GM12873 (cell line): ENCODE data around the gene FAM131C.
A peak's percentile ranks its signal among the peaks of the same experiment; 100 is the strongest.

Source experiments
- TF ChIP-seq, protein P1 (sequence below): IDR thresholded peaks from 2 replicates; pipeline ENCODE4 v1.5.1; 2012; ENCODE audit warnings: low read depth, mild to moderate bottlenecking, moderate library complexity, low read length, control low read depth; ENCODE audit not compliant: insufficient read depth; ENCODE audit errors: missing control alignments

The FAM131C gene

DNA sequence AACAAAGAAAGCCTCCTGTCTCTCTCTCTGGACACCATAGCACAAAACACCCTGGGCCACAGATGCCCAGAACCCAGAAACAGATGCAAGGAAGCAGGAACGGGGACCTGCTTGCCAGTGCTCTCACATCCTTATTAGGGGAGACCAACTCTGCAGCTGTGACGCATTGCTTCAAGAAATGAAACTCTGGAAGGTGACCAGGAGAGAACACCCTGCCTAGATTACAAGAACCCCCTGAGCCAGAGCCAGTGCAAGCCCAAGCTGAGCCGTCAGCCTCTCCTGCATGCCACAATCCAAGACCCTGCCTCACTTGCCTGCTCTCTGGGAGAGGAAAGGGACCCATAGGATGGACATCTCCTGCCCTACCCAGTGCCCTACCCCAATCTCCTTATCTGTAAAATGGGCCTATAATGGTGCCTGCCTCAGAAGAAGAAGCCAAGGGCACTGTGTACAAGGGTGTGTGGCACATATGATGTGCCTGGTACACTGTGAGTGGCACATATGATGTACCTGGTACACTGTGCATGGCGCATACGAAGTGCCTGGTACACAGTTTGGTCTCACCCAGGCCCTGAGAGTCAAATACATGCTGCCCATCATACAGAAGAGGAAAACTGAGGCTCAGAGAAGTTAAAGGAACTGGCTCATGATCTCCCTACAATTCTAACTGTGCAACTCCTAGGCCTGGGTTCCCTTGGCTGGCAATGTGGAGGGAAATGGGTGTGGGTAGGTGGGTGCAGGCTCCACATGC lies 16.8 kb upstream of the FAM131C start:
- TF ChIP-seq, protein P1, sequence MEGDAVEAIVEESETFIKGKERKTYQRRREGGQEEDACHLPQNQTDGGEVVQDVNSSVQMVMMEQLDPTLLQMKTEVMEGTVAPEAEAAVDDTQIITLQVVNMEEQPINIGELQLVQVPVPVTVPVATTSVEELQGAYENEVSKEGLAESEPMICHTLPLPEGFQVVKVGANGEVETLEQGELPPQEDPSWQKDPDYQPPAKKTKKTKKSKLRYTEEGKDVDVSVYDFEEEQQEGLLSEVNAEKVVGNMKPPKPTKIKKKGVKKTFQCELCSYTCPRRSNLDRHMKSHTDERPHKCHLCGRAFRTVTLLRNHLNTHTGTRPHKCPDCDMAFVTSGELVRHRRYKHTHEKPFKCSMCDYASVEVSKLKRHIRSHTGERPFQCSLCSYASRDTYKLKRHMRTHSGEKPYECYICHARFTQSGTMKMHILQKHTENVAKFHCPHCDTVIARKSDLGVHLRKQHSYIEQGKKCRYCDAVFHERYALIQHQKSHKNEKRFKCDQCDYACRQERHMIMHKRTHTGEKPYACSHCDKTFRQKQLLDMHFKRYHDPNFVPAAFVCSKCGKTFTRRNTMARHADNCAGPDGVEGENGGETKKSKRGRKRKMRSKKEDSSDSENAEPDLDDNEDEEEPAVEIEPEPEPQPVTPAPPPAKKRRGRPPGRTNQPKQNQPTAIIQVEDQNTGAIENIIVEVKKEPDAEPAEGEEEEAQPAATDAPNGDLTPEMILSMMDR = no peak

- TF ChIP-seq, protein P1 = no peak
Measured at GRCh38 chr1:16088996-16089395, 15.5 kb upstream of the FAM131C start.

DNA sequence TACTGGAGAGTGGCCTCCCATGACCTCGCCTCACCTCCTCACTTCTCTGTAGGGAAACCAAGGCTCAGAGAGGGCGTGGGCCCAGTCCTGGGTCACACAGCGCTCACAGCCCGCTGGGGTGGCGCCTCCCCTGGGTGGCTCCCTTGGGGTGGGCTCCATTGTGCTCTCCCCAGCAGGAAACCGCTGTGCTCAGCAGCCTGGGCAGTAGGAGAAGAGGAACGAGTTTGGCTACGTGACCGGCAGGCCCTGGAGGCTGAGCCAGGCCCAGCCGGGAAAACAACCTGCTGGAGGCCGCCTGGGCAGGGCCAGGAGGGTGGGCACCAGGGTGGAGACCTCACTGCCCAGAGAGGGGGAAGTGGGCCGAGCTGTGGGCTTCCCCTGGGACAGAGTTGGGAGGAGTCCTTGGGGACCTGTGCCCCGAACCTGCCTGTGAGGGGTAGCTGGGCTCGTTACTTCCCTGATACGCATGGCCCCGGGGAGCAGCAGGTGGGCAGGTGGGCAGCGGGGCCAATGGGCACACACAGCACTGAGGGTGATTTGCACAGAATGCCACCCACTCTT lies 15.0 kb upstream of the FAM131C start:
- TF ChIP-seq, protein P1 = no peak

DNA sequence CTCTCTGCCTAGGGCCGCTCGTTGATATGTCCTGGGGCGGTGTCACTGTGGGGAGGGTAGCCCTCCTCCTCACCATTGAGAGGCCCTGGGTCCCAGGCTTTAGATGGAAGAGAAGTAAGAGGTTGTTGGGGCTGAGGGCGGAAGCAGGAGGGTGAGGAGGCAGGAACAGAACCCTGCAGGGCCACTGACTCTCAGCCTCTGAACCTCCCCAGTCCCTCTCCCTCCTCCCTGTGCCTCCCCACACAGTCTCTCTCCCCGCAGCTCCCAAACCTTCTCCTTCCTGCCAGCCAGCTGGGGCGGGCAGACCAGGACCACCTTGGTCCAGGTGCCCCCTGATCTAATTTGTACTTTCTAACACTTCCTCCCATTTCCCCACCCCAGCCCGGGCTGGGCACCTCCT lies 14.3 kb upstream of the FAM131C start:
- TF ChIP-seq, protein P1 = no peak

GRCh38 chr1:16085522-16085921 lies 12.1 kb upstream of the FAM131C start:
- TF ChIP-seq, protein P1 = no peak

DNA sequence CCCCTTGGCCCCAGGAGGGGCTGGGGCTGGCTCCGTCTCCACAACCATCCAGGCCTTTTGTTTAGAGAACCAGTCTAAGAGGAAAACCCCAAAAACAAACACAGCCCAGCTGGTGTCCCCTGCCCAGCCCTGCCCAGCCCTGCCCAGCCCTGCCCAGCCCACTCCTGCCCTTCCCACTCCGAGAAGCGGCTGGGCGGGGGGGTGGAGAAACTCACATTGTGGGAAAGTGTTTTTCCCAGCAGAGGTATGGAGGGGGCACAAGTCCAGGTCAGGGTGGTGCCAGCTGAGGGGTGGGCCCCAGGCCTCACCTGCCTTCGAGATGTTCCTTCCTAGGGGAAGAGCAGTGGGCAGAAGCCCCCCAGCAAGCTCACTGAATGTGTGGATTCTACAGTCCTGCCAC lies 10.0 kb upstream of the FAM131C start:
- TF ChIP-seq, protein P1 = no peak

DNA sequence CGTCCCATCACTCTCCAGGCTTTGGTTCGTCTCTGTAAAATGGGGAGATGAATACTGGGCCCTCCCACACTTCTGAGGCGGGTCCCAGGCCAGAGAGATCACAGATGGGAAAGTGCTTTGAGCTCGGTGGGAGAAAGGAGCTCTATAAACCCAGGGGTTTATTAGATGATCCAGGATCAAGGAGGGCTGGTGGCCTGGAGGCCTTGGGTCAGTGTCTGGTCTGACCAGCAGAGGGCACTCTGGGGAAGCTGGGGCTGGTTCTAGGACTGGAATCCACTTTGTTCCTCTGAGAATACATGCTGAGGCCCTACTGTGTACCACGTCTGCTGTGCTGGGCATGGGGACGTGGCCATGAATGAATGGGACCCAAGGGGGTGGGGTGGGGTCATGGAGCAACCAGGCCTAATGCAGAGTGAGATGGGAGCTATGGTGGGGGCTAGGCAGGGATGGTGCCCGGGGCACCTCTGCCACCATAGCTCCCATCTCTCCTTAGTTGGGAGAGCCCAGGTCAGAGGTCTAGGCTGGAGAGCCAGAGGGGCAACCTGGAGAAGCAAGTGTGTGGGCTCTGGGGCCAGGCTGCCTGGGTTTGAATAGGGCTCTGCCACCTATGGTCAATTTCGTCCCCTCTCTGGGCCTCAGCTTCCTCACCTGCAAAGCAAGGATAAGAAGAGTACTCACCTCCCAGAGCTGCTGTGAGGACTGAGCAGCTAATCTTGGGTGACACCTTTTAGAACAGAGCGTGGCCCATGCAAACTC lies 9.0 kb upstream of the FAM131C start:
- TF ChIP-seq, protein P1 = peak; percentile 90
